T-helper 1 cell treated with Interleukin-12 subunit alpha and Interleukin-12 subunit beta and Interleukin-4 antibody, amounts not matched to agents 30 ng/mL and 1 ng/mL, for 36 hours (primary cell): ENCODE data around the gene WNT1. TPM values are rescaled to one million over a fixed set of nuclear protein-coding genes. Genes with fewer than 3 reads are reported as not detected.

ENCODE experiments used
- intact Hi-C: fragments of 100-400 bp; cut with micrococcal nuclease; formaldehyde crosslinking; loops from one replicate; pipeline ENCODE4 v1.15.1; 2024
- total RNA-seq: library from RNA; stranded (reverse); gene quantifications from 2 replicates; pipeline ENCODE4 v1.2.3, GENCODE V29; 2022

Gene WNT1
- total RNA-seq, 1 donor from 2014 or later = not detected

GRCh38 chr12:48979602-48980388 lies 1.7 kb downstream of the WNT1 start:
- intact Hi-C loops = loop anchor here (1.0 to 5.0 kb wide), 7 partner anchors 9 to 977 kb away; partner anchors contain the start of genes COL2A1 and DDX23

GRCh38 chr12:48980389-48980952 lies 2.3 kb downstream of the WNT1 start:
- intact Hi-C loops = loop anchor here (1.0 to 5.0 kb wide), 4 partner anchors 8 to 362 kb away; partner anchors contain the start of gene DDX23

- intact Hi-C loops = loop anchor here (1.0 to 5.0 kb wide), 4 partner anchors 7 to 361 kb away; partner anchors contain the start of gene DDX23
Measured at GRCh38 chr12:48980953-48981756, 3.0 kb downstream of the WNT1 start.

- intact Hi-C loops = loop anchor here (2.0 to 5.0 kb wide), 2 partner anchors 107 to 361 kb away; no protein-coding TSS in a partner anchor
Measured at GRCh38 chr12:48981757-48982157, 3.6 kb downstream of the WNT1 start.

GRCh38 chr12:48982397-48983080 lies 4.4 kb downstream of the WNT1 start:
- intact Hi-C loops = loop anchor here (5.0 kb wide), 1 partner anchor 360 kb away; no protein-coding TSS in a partner anchor

- intact Hi-C loops = no loop called here
Measured at GRCh38 chr12:48985475-48985897, 7.4 kb downstream of the WNT1 start.

- intact Hi-C loops = no loop called here
Measured at GRCh38 chr12:48985901-48986300, 7.8 kb downstream of the WNT1 start.

- intact Hi-C loops = no loop called here
Measured at GRCh38 chr12:48986720-48987291, 8.7 kb downstream of the WNT1 start.

- intact Hi-C loops = loop anchor here (1.0 to 2.0 kb wide), 6 partner anchors 8 to 135 kb away; partner anchors contain the start of gene FKBP11
Measured at GRCh38 chr12:48988030-48988649, 10.0 kb downstream of the WNT1 start.

GRCh38 chr12:48990552-48990951 lies 12.4 kb downstream of the WNT1 start:
- intact Hi-C loops = no loop called here

GRCh38 chr12:48991247-48992050 lies 13.3 kb downstream of the WNT1 start:
- intact Hi-C loops = no loop called here

- intact Hi-C loops = no loop called here
Measured at GRCh38 chr12:48993787-48994186, 15.7 kb downstream of the WNT1 start.

- intact Hi-C loops = loop anchor here (1.0 to 5.0 kb wide), 3 partner anchors 15 to 141 kb away; partner anchors contain the start of gene DHH
Measured at GRCh38 chr12:48994224-48995085, 16.3 kb downstream of the WNT1 start.

- intact Hi-C loops = loop anchor here (1.0 to 5.0 kb wide), 3 partner anchors 16 to 142 kb away; partner anchors contain the start of gene DHH
Measured at GRCh38 chr12:48995086-48995879, 17.2 kb downstream of the WNT1 start.

GRCh38 chr12:48996794-48997718 lies 18.9 kb downstream of the WNT1 start:
- intact Hi-C loops = loop anchor here (1.0 to 5.0 kb wide), 3 partner anchors 9 to 95 kb away; partner anchors contain the start of genes DHH and PRKAG1
